ENCODE measurements around the gene ABCA2. TPM values are rescaled to one million over a fixed set of nuclear protein-coding genes. Genes with fewer than 3 reads are reported as not detected.

The ABCA2 gene, protein sequence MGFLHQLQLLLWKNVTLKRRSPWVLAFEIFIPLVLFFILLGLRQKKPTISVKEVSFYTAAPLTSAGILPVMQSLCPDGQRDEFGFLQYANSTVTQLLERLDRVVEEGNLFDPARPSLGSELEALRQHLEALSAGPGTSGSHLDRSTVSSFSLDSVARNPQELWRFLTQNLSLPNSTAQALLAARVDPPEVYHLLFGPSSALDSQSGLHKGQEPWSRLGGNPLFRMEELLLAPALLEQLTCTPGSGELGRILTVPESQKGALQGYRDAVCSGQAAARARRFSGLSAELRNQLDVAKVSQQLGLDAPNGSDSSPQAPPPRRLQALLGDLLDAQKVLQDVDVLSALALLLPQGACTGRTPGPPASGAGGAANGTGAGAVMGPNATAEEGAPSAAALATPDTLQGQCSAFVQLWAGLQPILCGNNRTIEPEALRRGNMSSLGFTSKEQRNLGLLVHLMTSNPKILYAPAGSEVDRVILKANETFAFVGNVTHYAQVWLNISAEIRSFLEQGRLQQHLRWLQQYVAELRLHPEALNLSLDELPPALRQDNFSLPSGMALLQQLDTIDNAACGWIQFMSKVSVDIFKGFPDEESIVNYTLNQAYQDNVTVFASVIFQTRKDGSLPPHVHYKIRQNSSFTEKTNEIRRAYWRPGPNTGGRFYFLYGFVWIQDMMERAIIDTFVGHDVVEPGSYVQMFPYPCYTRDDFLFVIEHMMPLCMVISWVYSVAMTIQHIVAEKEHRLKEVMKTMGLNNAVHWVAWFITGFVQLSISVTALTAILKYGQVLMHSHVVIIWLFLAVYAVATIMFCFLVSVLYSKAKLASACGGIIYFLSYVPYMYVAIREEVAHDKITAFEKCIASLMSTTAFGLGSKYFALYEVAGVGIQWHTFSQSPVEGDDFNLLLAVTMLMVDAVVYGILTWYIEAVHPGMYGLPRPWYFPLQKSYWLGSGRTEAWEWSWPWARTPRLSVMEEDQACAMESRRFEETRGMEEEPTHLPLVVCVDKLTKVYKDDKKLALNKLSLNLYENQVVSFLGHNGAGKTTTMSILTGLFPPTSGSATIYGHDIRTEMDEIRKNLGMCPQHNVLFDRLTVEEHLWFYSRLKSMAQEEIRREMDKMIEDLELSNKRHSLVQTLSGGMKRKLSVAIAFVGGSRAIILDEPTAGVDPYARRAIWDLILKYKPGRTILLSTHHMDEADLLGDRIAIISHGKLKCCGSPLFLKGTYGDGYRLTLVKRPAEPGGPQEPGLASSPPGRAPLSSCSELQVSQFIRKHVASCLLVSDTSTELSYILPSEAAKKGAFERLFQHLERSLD (N-terminal part only)
- 8.5 and 12.3 TPM in 2 replicates for total RNA-seq (2014; rRNA removed; shearing (Covaris generic))

DNA sequence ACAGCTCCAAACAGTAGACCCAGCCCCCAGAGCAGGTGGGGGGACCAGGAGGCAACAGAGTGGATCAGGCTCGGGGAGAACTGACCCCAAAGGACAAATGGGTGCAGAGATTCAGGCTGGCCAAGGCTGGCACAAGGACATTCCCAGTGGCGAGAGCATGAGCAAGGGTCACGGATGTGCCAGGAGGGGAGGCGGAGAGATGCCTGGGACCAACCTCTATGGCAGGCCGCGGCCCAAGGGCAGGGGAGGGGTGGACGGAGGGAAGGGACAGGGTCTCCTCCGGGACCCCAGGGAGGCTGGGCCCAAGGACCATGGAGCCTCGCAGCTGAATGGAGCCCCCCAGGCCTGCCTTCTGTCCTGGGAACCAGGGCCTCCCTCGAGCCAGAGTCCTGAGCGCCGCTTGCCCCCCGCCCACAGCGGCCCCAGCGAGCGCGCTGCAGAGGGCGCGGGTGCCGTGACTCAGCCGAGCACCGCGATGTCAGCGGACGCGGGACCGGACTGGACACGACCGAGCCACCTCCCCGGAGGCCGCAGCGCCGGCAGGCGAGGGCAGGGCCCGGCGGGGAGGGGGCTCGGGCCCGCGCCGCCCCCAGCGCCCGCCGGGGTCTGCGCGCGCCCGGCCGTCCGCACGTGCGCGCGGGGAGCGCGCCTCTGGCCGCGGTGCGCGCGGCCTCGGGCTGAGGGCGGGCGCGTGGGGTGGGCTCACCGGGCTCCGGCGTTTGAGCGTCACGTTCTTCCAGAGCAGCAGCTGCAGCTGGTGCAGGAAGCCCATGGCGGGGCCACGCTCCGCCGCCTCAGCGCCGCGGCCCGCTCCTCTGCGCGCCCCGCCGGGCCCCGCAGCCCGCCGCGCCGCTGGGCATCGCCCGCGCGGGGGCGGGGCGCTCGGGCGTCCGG is at the start of gene ABCA2:
Gene ABCA2 (minus strand): TSS at position 869 of the 894 bp plus-strand sequence. CDS start 97 bp downstream, at position 772.
- in situ Hi-C loops (cut with HindIII; ENCODE audit: low sequenced_read_pairs) = loop anchor here (25.0 kb wide), 1 partner anchor 90 kb away; the partner anchor contains the start of genes C8G and FBXW5

GRCh38 chr9:137077010-137077747 is 49.1 kb upstream of the ABCA2 start, which contains the start of gene UAP1L1:
TSS of gene UAP1L1 (plus strand) at chr9:137077517. CDS start at chr9:137077533, 16 bp downstream.
- DNase-seq (ENCODE audit: low spot score) = no peak
- in situ Hi-C loops (cut with HindIII; ENCODE audit: low sequenced_read_pairs) = no loop called here

More for the DNA sequence above, at the start of gene ABCA2:
- no peak for DNase-seq (ENCODE audit: low spot score)

DNA sequence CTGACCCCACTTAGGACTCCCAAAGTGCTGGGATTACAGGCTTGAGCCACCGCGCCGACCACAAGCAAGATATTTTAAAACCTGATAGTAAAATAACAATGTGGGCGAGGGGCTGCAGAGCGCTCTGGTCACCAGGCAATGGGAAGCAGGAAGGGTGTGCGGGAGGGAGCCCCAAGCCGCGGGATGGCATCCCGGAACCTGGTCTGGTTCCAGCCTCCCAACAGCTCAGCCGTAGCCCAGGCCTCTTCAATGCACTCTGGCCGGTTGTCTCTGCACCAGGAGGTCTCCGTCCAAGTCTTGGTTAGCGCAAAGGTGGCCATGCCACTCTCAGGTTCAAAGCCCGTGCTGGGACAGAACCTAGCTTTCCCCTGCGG is 48.6 kb upstream of the ABCA2 start:
- no peak for DNase-seq (ENCODE audit: low spot score)
- in situ Hi-C loops (cut with HindIII; ENCODE audit: low sequenced_read_pairs) = no loop called here

GRCh38 chr9:137075275-137075775 is 47.3 kb upstream of the ABCA2 start:
- in situ Hi-C loops (cut with HindIII; ENCODE audit: low sequenced_read_pairs) = no loop called here
- no peak for DNase-seq (ENCODE audit: low spot score)

- in situ Hi-C loops (cut with HindIII; ENCODE audit: low sequenced_read_pairs) = no loop called here
- no peak for DNase-seq (ENCODE audit: low spot score)
These were observed 46.7 kb upstream of the ABCA2 start for GRCh38 chr9:137074657-137075274.

GRCh38 chr9:137073992-137074399 is 46.0 kb upstream of the ABCA2 start:
- in situ Hi-C loops (cut with HindIII; ENCODE audit: low sequenced_read_pairs) = no loop called here
- no peak for DNase-seq (ENCODE audit: low spot score)

- DNase-seq (ENCODE audit: low spot score) = no peak
These were observed 43.2 kb upstream of the ABCA2 start for GRCh38 chr9:137071282-137071681.

GRCh38 chr9:137070906-137071275 is 42.9 kb upstream of the ABCA2 start:
- DNase-seq (ENCODE audit: low spot score) = peak; percentile 39
- in situ Hi-C loops (cut with HindIII; ENCODE audit: low sequenced_read_pairs) = no loop called here

More at GRCh38 chr9:137071282-137071681, 43.2 kb upstream of the ABCA2 start:
- in situ Hi-C loops (cut with HindIII; ENCODE audit: low sequenced_read_pairs) = no loop called here

GRCh38 chr9:137070201-137070905 is 42.3 kb upstream of the ABCA2 start, which contains the start of gene SAPCD2:
TSS of gene SAPCD2 (minus strand) at chr9:137070557. CDS start at chr9:137070460, 97 bp downstream.
- in situ Hi-C loops (cut with HindIII; ENCODE audit: low sequenced_read_pairs) = no loop called here
- peak; percentile 77 for DNase-seq (ENCODE audit: low spot score)

DNA sequence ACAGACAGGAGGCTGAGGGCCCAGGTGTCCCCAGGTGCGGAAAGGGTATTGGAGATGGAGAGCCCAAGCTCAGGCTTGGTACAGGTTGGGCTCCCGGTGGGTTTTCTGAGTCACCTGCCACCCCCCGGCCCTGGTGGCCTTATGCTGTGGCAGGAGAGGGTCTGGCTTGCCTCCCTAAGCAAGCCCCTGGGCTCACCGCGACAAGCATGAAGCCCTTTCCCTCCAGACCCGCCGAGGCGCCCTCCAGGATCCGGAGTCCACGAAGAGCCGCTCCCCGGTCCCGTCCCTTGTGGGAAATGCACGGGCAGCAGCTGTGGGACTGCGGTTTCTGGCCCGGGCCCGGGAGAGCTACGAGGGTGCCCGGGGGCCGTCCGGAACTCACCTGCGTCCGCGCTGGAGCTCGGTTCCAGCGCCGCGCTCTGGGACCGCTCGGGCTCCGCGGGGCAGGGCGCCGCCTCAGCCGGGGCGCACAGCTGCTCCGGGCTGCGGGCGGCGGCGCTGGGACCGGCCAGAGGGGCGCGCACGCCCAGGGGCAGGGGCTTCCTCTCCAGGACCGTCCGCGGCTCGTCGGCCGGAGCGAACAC is 41.6 kb upstream of the ABCA2 start:
- DNase-seq (ENCODE audit: low spot score) = no peak

DNA sequence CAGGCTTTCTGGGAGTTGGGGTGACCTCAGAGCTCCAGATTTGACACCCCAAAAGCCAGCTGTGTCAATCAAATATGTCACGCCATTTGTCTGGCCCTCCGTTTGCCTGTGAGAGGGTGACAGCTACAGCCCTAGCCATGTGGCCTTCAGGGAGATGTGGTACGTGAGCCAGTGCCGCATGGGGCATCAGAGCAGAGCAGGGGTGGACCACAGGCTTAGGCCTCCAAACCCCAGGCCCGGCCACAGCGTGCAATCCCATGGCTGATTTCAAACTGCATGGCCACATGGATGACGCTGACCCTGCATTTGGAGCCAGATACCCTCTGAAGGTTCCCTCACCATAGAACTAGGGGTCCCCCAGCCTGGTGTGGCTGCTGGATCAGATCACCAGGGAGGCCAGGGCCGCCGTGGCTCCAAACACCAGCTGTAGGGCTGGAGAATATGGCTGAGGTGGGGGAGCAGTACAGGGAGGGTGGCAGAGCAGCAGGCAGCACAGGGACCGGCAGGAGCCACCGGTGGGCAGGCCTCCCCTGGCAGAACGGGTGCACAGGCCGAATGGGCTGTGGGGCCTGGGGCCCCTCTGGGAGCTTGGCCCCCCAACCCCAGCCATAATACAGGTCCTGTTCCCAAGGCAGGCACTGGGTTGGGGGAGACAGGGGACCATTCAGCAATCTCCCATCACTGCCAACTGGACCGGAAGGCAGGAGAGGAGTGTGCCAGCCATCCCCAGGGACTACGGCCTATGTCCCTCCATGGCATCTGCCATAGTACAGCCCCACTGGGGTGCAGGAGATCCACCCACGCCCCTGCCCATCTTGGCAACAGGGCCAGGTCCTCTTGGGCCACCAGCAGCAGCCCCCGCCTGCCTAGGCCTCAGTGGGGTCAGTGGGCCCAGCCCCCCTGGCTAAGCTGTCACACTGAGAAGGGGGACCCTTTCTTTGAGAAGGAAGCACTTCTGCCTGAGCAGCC is 40.8 kb upstream of the ABCA2 start:
- in situ Hi-C loops (cut with HindIII; ENCODE audit: low sequenced_read_pairs) = no loop called here
- DNase-seq (ENCODE audit: low spot score) = no peak

More for the DNA sequence above, 41.6 kb upstream of the ABCA2 start:
- in situ Hi-C loops (cut with HindIII; ENCODE audit: low sequenced_read_pairs) = no loop called here

DNA sequence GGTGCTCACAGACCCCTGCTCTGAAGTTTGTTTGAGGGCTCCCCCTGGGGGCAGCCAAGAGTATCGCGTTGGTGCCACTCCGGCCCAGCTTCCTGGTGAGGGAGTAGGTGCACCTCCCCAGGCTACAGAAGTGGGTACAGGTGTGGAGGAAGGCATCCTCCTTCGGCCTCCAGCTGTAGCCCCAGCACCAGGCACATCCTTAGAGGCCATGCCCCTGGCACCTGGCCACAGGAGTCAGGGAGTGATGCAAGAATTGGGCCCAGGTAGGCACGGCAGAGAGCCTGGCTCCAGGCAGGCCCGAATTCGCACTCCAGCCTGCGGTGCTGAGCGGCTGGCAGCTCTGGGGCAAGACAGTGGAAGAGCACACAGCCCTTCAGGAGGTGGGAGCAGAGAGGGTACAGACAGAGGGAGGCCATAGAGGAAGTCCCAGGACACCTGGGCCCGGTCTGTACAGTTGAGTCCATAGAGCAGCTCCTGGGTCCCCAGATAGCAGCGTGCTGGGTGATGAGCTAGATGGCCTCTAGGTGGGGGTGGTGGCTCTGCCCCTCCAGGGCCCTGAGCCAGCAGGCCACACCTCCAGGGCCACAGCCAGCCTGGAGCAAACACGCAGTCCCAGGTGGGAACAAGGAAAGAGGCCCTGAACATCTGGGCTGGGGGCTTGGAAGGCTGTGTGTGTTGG is 40.0 kb upstream of the ABCA2 start:
- peak; percentile 74 for DNase-seq (ENCODE audit: low spot score)
- in situ Hi-C loops (cut with HindIII; ENCODE audit: low sequenced_read_pairs) = no loop called here

DNA sequence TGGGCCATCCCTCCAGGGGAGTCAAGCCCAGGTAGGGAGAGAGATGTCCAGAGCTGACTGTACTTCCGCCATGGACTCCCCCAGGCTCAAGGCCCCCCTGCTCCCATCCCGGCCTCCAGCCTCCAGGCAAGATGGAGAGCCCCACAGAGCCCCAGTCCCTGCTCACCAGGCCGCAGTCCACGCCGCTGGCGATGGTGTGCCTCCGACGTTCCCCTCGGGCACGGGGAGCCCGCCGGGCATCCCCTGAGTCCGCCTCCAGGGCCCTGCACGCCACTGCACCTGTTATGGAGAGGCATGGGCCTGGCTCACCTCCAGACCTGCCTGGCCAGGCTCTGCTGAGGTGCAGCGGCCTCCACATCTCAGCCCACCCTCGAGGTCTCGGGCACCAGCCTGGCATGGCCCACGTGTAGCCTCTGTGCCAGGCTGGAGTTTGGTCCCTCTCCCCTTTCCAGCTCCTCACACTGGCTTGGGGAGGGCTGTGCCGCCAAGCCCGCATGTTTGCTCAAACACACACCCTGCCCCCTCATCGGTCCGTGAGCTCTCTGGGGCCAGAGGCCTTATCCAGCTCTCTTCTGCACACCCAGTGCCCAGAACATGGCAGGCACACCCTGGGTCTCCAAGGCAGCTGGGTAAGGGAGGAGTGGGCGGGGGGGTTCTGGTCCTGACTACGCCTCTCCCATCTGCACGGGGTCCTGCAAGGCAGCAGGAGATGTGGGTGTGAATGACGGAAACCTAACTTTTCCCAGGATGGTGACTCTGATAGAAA is 38.2 kb upstream of the ABCA2 start:
- DNase-seq (ENCODE audit: low spot score) = no peak
- in situ Hi-C loops (cut with HindIII; ENCODE audit: low sequenced_read_pairs) = no loop called here
